Heart left ventricle (tissue), 16 donors: ENCODE data around the gene TMEM91. TPM values are rescaled to one million over a fixed set of nuclear protein-coding genes. Genes with fewer than 3 reads are reported as not detected.

Experiments
- ATAC-seq, 4 donors: fragments of 200-7000 bp; cut with Tn5 transposase; one replicate each; pipeline ENCODE4 v1.9.1; 2020 to 2022; ENCODE audit warnings: moderate library complexity in 4 of 4, mild to moderate bottlenecking in 3 of 4, moderate number of reproducible peaks in 1 of 4
- DNase-seq, 5 donors: peaks; one replicate each; pipeline ENCODE4 v3.0.0-alpha.2; 2020
- H3K27ac ChIP-seq, 12 donors: fragments of 200-600 bp; sonication (generic) in 4 of 12; one replicate each; pipeline versions ENCODE4 v1.5.0 to v1.8.0; 2016 to 2022; ENCODE audit warnings: mild to moderate bottlenecking in 2 of 12
- H3K27me3 ChIP-seq, 9 donors: fragments of 200-600 bp; sonication (generic) in 2 of 9; one replicate each; pipeline versions ENCODE4 v1.5.1 to v1.8.0; 2016 to 2022; ENCODE audit warnings: mild to moderate bottlenecking in 3 of 9
- H3K36me3 ChIP-seq, 9 donors: fragments of 200-600 bp; sonication (generic) in 2 of 9; one replicate each; pipeline versions ENCODE4 v1.5.0 to v1.8.0; 2018 to 2022; ENCODE audit warnings: mild to moderate bottlenecking in 2 of 9
- H3K4me1 ChIP-seq, 12 donors: fragments of 200-600 bp; sonication (generic) in 4 of 12; one replicate each; pipeline versions ENCODE4 v1.5.0 to v1.8.0; 2016 to 2022; ENCODE audit warnings: mild to moderate bottlenecking in 3 of 12
- H3K4me3 ChIP-seq, 12 donors: fragments of 200-600 bp; sonication (generic) in 4 of 12; one replicate each; pipeline versions ENCODE4 v1.5.0 to v1.8.0; 2017 to 2022; ENCODE audit warnings: mild to moderate bottlenecking in 9 of 12, moderate library complexity in 4 of 12
- H3K9me3 ChIP-seq, 12 donors: fragments of 200-600 bp; sonication (generic) in 4 of 12; one replicate each; pipeline versions ENCODE4 v1.5.0 to v1.8.0; 2016 to 2022; ENCODE audit warnings: mild to moderate bottlenecking in 1 of 12
- CTCF ChIP-seq, 12 donors: fragments of 200-600 bp; sonication (generic) in 4 of 12; IDR thresholded peaks; one replicate each; pipeline versions ENCODE4 v1.5.0 to v1.8.0; 2018 to 2022; ENCODE audit warnings: antibody characterized with exemption in 12 of 12, mild to moderate bottlenecking in 5 of 12
- POLR2A ChIP-seq, 2 donors: fragments of 450-650 bp; IDR thresholded peaks; one replicate each; pipeline ENCODE4 v1.6.1; 2017; ENCODE audit warnings: antibody characterized with exemption in 2 of 2, mild to moderate bottlenecking in 2 of 2, moderate library complexity in 2 of 2
- WGBS, 4 donors: extraction: QIAGEN DNeasy Blood & Tissue Kit in 2 of 4; methylation state at CpG; one replicate each; pipeline versions ENCODE4 v1.1.5 to v1.1.7; 2013 to 2018; 5-methylcytosine and 5-hydroxymethylcytosine counted together
- intact Hi-C, 10 donors: fragments of 100-400 bp; cut with DNase I; formaldehyde crosslinking; loops; one replicate each; pipeline versions ENCODE4 v1.11.1 to v1.14.2; 2022
- polyA plus RNA-seq, 2 donors: library from polyadenylated mRNA; stranded (reverse); fragments of 200-250 nt; gene quantifications; one replicate each; pipeline ENCODE4 v1.2.3, GENCODE V29; 2013
- total RNA-seq, 9 donors: library from RNA; depleted of rRNA in 2 of 9; stranded (reverse); fragments of >200 nt in 2 of 9; fragmentation: NEBNext Ultra II Directional in 3 of 9; extraction: Animal tissue kit (Norgen Biotek cat#: 25700) in 3 of 9; gene quantifications; one replicate each; pipeline versions ENCODE4 v1.1.0 to v1.2.4, GENCODE V29; 2016 to 2023
- donor health status: ischemic (EF 13 %, LVEDD 7.1; RV severe dilation, severe dysfunction).
- donor health status: healthy with polysubstance abuse.
- donor health status: DM: no; HTN: yes; CAD: no.
- donor health status: DM: no; HTN: no; CAD: no.
- donor health status: ischemic (EF 25% LVEDD 6.9; RV normal size, moderate dysfunction).
- donor health status: ischemic (EF 25% LVEDD 5.7; RV mildly dilated, moderate dysfunction).
- donor health status: healthy.
- donor health status: DM: yes; HTN: yes; CAD: no.
- donor health status: ischemic (EF 35%, LVEDD 5.7; RV mildly dilated, moderate dysfunction).
- donor health status: nonischemic (EF 11% LVEDD 7.7; RV severe dilation, severe dysfunction).
- donor health status: DM: yes; HTN: yes; CAD: no.
- donor health status: PGD.
- donor health status: ischemic (EF 29% LVEDD 5.4; RV normal size, mild dysfunction).
- donor health status: nonischemic (EF 23%, LVEDD 6.1; RV moderate dilation, normal function).

The TMEM91 gene
- total and polyA plus RNA-seq, 11 donors, result 1.0 to 6.7 (median 2.5) TPM

- H3K4me3 ChIP-seq, result peak overlapping the region in 10 of 12 donors; percentile 18 to 49 (median 44)
- H3K27me3 ChIP-seq, result no peaks in the 10 kb centered on the region
- ATAC-seq (no peak), DNase-seq (no peak)
- intact Hi-C loops, result loop anchor here in 4 of 10 donors (5.0 to 10.0 kb wide), 3 partner anchors 104 to 237 kb away; no protein-coding TSS in a partner anchor
- H3K9me3 ChIP-seq, result no peaks in the 10 kb centered on the region
- peaks cover 0 to 48% (median 15%) of the 10 kb centered on the region in 9 donors for H3K36me3 ChIP-seq
- no peak for TF ChIP-seq POLR2A (IDR thresholded peaks at IDR 0.05)
- no peak for TF ChIP-seq CTCF (IDR thresholded peaks at IDR 0.05)
- peaks cover 4 to 91% (median 56%) of the 10 kb centered on the region in 12 donors for H3K4me1 ChIP-seq
- WGBS, 4 donors, result 51 to 82% (median 63%) methylated on average over 20 to 22 of the region's 22 CpGs
- peak overlapping the region; percentile 66 to 95 (median 88) for H3K27ac ChIP-seq
Observed at GRCh38 chr19:41328157-41328841, 48.0 kb upstream of the TMEM91 start.

DNA sequence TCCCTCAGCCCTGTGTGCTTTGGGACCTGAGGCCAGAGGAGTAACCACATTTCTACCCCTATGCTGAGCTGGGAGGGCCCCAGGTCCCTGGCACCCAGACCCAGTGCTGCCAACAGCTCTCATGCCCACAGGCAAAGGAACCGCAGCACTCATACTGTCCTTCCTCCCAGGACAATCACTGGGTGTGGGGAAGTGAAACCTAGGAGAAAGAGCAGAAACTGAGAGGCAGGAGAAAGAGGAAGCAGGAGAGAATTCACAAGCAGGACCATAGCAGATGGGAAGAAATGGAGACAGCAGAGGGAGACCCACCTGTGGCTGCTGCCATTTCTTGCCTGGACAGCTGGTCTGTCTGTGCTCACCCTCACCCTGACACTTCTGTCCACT, 47.5 kb upstream of the TMEM91 start:
- H3K4me3 ChIP-seq, result no peak overlapping the region
- 64 to 86% (median 79%) methylated on average over 1 of the region's 1 CpG for WGBS, 4 donors
- peak overlapping the region in 8 of 12 donors; percentile 76 to 95 (median 89) for H3K27ac ChIP-seq
- no peaks in the 10 kb centered on the region for H3K27me3 ChIP-seq
- no peak for DNase-seq
- intact Hi-C loops, result loop anchor here in 4 of 10 donors (5.0 to 10.0 kb wide), 3 partner anchors 103 to 236 kb away; no protein-coding TSS in a partner anchor
- H3K9me3 ChIP-seq, result no peaks in the 10 kb centered on the region
- TF ChIP-seq POLR2A (IDR thresholded peaks at IDR 0.05) (no peak), CTCF (IDR thresholded peaks at IDR 0.05) (no peak)
- no peak for ATAC-seq
- H3K36me3 ChIP-seq, result peaks cover 0 to 53% (median 15%) of the 10 kb centered on the region in 9 donors
- H3K4me1 ChIP-seq, result peaks cover 4 to 91% (median 51%) of the 10 kb centered on the region in 12 donors

- 79 to 88% (median 85%) methylated on average over 4 of the region's 4 CpGs for WGBS, 4 donors
- intact Hi-C loops, result no loop called here
- no peak for TF ChIP-seq CTCF (IDR thresholded peaks at IDR 0.05)
- TF ChIP-seq POLR2A (IDR thresholded peaks at IDR 0.05), result no peak
- Histone ChIP-seq H3K4me3 (no peak overlapping the region), H3K4me1 (peaks cover 0 to 89% (median 36%) of the 10 kb centered on the region in 12 donors), H3K27me3 (no peaks in the 10 kb centered on the region), H3K9me3 (no peaks in the 10 kb centered on the region), H3K36me3 (peaks cover 0 to 59% (median 15%) of the 10 kb centered on the region in 9 donors), H3K27ac (peak overlapping the region in 1 of 12 donors; percentile 17)
- ATAC-seq (no peak), DNase-seq (no peak)
Observed at GRCh38 chr19:41330481-41330880, 45.9 kb upstream of the TMEM91 start.

DNA sequence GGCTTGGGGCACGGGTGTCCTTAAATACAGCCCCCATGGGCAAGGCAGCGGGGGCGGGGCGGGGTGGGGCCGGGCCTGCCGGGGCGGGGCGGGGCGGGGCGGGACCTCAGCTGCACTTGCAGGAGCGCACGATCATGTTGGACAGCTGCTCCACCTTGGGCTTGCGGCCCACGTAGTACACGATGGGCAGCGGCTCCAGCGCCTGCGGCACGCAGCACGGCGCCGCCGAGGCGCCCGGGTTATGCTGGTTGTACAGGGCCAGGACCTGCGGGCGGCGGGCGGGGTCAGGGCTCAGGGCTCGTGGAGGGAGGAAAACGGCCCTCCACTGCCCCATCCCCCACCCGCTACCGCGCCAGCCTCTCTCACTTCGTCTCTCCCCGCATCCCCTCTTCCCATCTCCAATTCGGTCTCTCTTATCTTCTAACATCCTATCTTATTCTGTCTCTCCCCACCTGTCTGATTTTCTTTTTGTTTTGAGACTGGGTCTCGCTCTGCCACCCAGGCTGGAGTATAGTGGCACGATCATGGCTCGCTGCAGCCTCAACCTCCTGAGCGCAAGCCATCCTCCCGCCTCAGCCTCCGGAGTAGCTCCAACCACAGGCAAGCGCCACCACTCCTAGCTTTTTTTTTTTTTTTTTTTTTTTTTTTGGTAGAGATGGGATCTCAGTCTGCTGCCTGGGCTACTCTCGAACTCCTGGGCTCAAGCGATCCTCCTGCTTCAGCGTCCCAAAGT, 45.2 kb upstream of the TMEM91 start:
- WGBS, 4 donors, result 61 to 74% (median 70%) methylated on average over 35 to 47 of the region's 47 CpGs
- no peak for DNase-seq
- TF ChIP-seq CTCF (IDR thresholded peaks at IDR 0.05) (no peak), POLR2A (IDR thresholded peaks at IDR 0.05) (no peak)
- ATAC-seq, result no peak
- no peaks in the 10 kb centered on the region for H3K27me3 ChIP-seq
- peaks cover 0 to 65% (median 19%) of the 10 kb centered on the region in 9 donors for H3K36me3 ChIP-seq
- intact Hi-C loops, result no loop called here
- peaks cover 0 to 85% (median 31%) of the 10 kb centered on the region in 12 donors for H3K4me1 ChIP-seq
- no peak overlapping the region for H3K4me3 ChIP-seq
- no peaks in the 10 kb centered on the region for H3K9me3 ChIP-seq
- H3K27ac ChIP-seq, result no peak overlapping the region
